ENCODE data around the gene ATP10A.

Gene ATP10A

GRCh38 chr15:25708391-25708790 is 154.7 kb downstream of the ATP10A start:
- Mint-ChIP-seq H3K27me3 (ENCODE audit: low read depth) (peaks cover 11% of the 10 kb centered on the region), H3K36me3 (ENCODE audit: low read depth) (no peaks in the 10 kb centered on the region), H3K4me3 (no peak overlapping the region), H3K4me1 (no peaks in the 10 kb centered on the region), H3K27ac (no peak overlapping the region), H3K9me3 (no peaks in the 10 kb centered on the region)
- TF ChIP-seq CTCF (IDR thresholded peaks at IDR 0.05; ENCODE audit: unreplicated experiment in 3 of 3) = no peak

GRCh38 chr15:25707656-25708365 is 155.3 kb downstream of the ATP10A start:
- Mint-ChIP-seq H3K4me1 (no peaks in the 10 kb centered on the region), H3K27ac (no peak overlapping the region), H3K36me3 (ENCODE audit: low read depth) (no peaks in the 10 kb centered on the region), H3K27me3 (ENCODE audit: low read depth) (peaks cover 11% of the 10 kb centered on the region), H3K4me3 (no peak overlapping the region), H3K9me3 (no peaks in the 10 kb centered on the region)
- TF ChIP-seq CTCF (IDR thresholded peaks at IDR 0.05; ENCODE audit: unreplicated experiment in 3 of 3) = no peak

- H3K27me3 Mint-ChIP-seq (ENCODE audit: low read depth) = peaks cover 11% of the 10 kb centered on the region
- H3K9me3 Mint-ChIP-seq = no peaks in the 10 kb centered on the region
- H3K36me3 Mint-ChIP-seq (ENCODE audit: low read depth) = no peaks in the 10 kb centered on the region
- H3K4me1 Mint-ChIP-seq = no peaks in the 10 kb centered on the region
- no peak overlapping the region for H3K4me3 Mint-ChIP-seq
- TF ChIP-seq CTCF (IDR thresholded peaks at IDR 0.05; ENCODE audit: unreplicated experiment in 3 of 3) = no peak
- no peak overlapping the region for H3K27ac Mint-ChIP-seq
Measured at GRCh38 chr15:25706176-25706955, 156.8 kb downstream of the ATP10A start.

GRCh38 chr15:25705433-25706115 is 157.6 kb downstream of the ATP10A start:
- no peak overlapping the region for H3K4me3 Mint-ChIP-seq
- no peak overlapping the region for H3K27ac Mint-ChIP-seq
- H3K36me3 Mint-ChIP-seq (ENCODE audit: low read depth) = no peaks in the 10 kb centered on the region
- no peaks in the 10 kb centered on the region for H3K4me1 Mint-ChIP-seq
- TF ChIP-seq CTCF (IDR thresholded peaks at IDR 0.05; ENCODE audit: unreplicated experiment in 3 of 3) = no peak
- no peaks in the 10 kb centered on the region for H3K9me3 Mint-ChIP-seq
- peaks cover 8% of the 10 kb centered on the region for H3K27me3 Mint-ChIP-seq (ENCODE audit: low read depth)

- H3K4me1 Mint-ChIP-seq = no peaks in the 10 kb centered on the region
- no peak overlapping the region for H3K27ac Mint-ChIP-seq
- no peak for TF ChIP-seq CTCF (IDR thresholded peaks at IDR 0.05; ENCODE audit: unreplicated experiment in 3 of 3)
- H3K27me3 Mint-ChIP-seq (ENCODE audit: low read depth) = peaks cover 3% of the 10 kb centered on the region
- H3K36me3 Mint-ChIP-seq (ENCODE audit: low read depth) = no peaks in the 10 kb centered on the region
- no peaks in the 10 kb centered on the region for H3K9me3 Mint-ChIP-seq
- H3K4me3 Mint-ChIP-seq = no peak overlapping the region
Measured at GRCh38 chr15:25703726-25704125, 159.4 kb downstream of the ATP10A start.

Measured in nephron (organoid).